SK-N-SH (cell line): ENCODE data around the gene C12orf42. TPM values are rescaled to one million over a fixed set of nuclear protein-coding genes. Genes with fewer than 3 reads are reported as not detected.

Experiments
- CTCF ChIA-PET: fragments of 300-600, 350-600 bp; formaldehyde crosslinking; extraction: SDS; loops from one replicate; lab custom pipeline; 2021; lab: Yijun Ruan, JAX
- POLR2A ChIA-PET: fragments of 350-600 bp; sonication (Branson Sonifier 250); formaldehyde crosslinking; extraction: SDS; loops from one replicate; lab custom pipeline; 2020; ENCODE audit warnings: antibody characterized with exemption, inconsistent platforms; lab: Yijun Ruan, JAX
- DNase-seq: peaks from one replicate; pipeline ENCODE4 v3.0.0; 2012
- H2AFZ ChIP-seq: fragments of 200-600 bp; sonication (generic); 2 replicates; pipeline ENCODE4 v1.8.1; 2016; ENCODE audit warnings: antibody characterized with exemption, mild to moderate bottlenecking, low read depth
- H3F3A ChIP-seq: fragments of 200-600 bp; sonication (generic); replicated peaks from 2 replicates; pipeline ENCODE3; 2016; ENCODE audit warnings: antibody characterized with exemption, mild to moderate bottlenecking; ENCODE audit not compliant: insufficient read depth
- H3K27ac ChIP-seq, 2 experiments: fragments of 200-500 bp in 1 of 2; fragments of 200-600 bp in 1 of 2; sonication (Bioruptor generic) in 1 of 2; sonication (generic), shearing (Covaris generic) in 1 of 2; 2 replicates each; pipeline versions ENCODE4 v1.5.1 to v1.6.1; 2014 to 2016; ENCODE audit warnings: low read depth in 2 of 2, inconsistent platforms in 1 of 2, low read length in 1 of 2, mild to moderate bottlenecking in 1 of 2, mixed read lengths in 1 of 2
- H3K27me3 ChIP-seq: fragments of 200-600 bp; sonication (generic), shearing (Covaris generic); 2 replicates; pipeline ENCODE4 v1.6.1; 2016; ENCODE audit warnings: mixed run types; ENCODE audit not compliant: insufficient read depth
- H3K36me3 ChIP-seq, 2 experiments: fragments of 200-500 bp in 1 of 2; fragments of 200-600 bp in 1 of 2; sonication (Bioruptor generic) in 1 of 2; sonication (generic) in 1 of 2; replicated peaks in 1 of 2; 2 replicates each; pipeline versions ENCODE3 to v1.5.1; 2014 to 2016; ENCODE audit warnings: low read length in 1 of 2, mild to moderate bottlenecking in 1 of 2; ENCODE audit not compliant: insufficient read depth in 2 of 2, control insufficient read depth in 1 of 2
- H3K4me1 ChIP-seq, 2 experiments: fragments of 200-500 bp in 1 of 2; fragments of 200-600 bp in 1 of 2; sonication (Bioruptor generic) in 1 of 2; sonication (generic), shearing (Covaris generic) in 1 of 2; 2 replicates each; pipeline versions ENCODE4 v1.5.1 to v1.6.1; 2014 to 2016; ENCODE audit warnings: low read depth in 1 of 2, low read length in 1 of 2, mixed run types in 1 of 2; ENCODE audit not compliant: insufficient read depth in 2 of 2, control insufficient read depth in 1 of 2
- H3K4me2 ChIP-seq: fragments of 200-600 bp; sonication (generic), shearing (Covaris generic); 2 replicates; pipeline ENCODE4 v1.6.1; 2017; ENCODE audit warnings: mixed run types
- H3K4me3 ChIP-seq, 2 experiments: fragments of 200-500 bp in 1 of 2; fragments of 200-600 bp in 1 of 2; sonication (Bioruptor generic) in 1 of 2; sonication (generic), shearing (Covaris generic) in 1 of 2; 2 replicates each; pipeline versions ENCODE4 v1.5.1 to v1.8.1; 2014 to 2016; ENCODE audit warnings: low read depth in 2 of 2, inconsistent platforms in 1 of 2, low read length in 1 of 2, mild to moderate bottlenecking in 1 of 2, mixed read lengths in 1 of 2, moderate library complexity in 1 of 2
- H3K79me2 ChIP-seq: fragments of 200-600 bp; sonication (generic); 2 replicates; pipeline ENCODE4 v1.8.1; 2017; ENCODE audit warnings: mild to moderate bottlenecking; ENCODE audit not compliant: insufficient read depth
- H3K9ac ChIP-seq: fragments of 200-600 bp; sonication (generic); 2 replicates; pipeline ENCODE4 v1.6.1; 2017; ENCODE audit warnings: mixed run types
- H3K9me2 ChIP-seq: fragments of 200-600 bp; sonication (generic); 2 replicates; pipeline ENCODE4 v1.6.1; 2017; ENCODE audit warnings: mixed run types
- H3K9me3 ChIP-seq: fragments of 200-600 bp; sonication (generic); 2 replicates; pipeline ENCODE4 v1.6.1; 2017; ENCODE audit warnings: mixed run types, mild to moderate bottlenecking, moderate library complexity
- H4K20me1 ChIP-seq: fragments of 200-600 bp; sonication (generic); 2 replicates; pipeline ENCODE4 v1.6.1; 2017; ENCODE audit warnings: mild to moderate bottlenecking, mixed run types; ENCODE audit not compliant: insufficient read depth
- CHD2 ChIP-seq: fragments of 150-350 bp; IDR thresholded peaks from 2 replicates; pipeline ENCODE4 v1.6.1; 2018; ENCODE audit warnings: low read length; ENCODE audit not compliant: partially characterized antibody
- CTCF ChIP-seq: fragments of 200-600 bp; sonication (generic); IDR thresholded peaks from 2 replicates; pipeline ENCODE4 v1.6.1; 2017; ENCODE audit warnings: antibody characterized with exemption, mild to moderate bottlenecking, moderate library complexity
- EP300 ChIP-seq, 2 experiments: IDR thresholded peaks; 2 replicates each; pipeline versions ENCODE4 v1.4.0 to v1.6.1; 2012; ENCODE audit warnings: borderline replicate concordance in 1 of 2, low read depth in 1 of 2, low read length in 1 of 2
- GABPA ChIP-seq: IDR thresholded peaks from 2 replicates; pipeline ENCODE4 v1.4.0; 2012; ENCODE audit warnings: low read depth, mild to moderate bottlenecking
- JUND ChIP-seq: IDR thresholded peaks from 2 replicates; pipeline ENCODE4 v1.4.0; 2012
- MAX ChIP-seq: IDR thresholded peaks from 2 replicates; pipeline ENCODE4 v1.4.0; 2012; ENCODE audit warnings: low read depth
- MXI1 ChIP-seq: IDR thresholded peaks from 2 replicates; pipeline ENCODE4 v1.6.1; 2012; ENCODE audit warnings: mild to moderate bottlenecking, low read depth, low read length, improper control_type of control experiment
- NFIC ChIP-seq: IDR thresholded peaks from 2 replicates; pipeline ENCODE4 v1.4.0; 2012; ENCODE audit warnings: borderline replicate concordance
- NRF1 ChIP-seq: IDR thresholded peaks from 2 replicates; pipeline ENCODE4 v1.6.1; 2012; ENCODE audit warnings: low read depth, mild to moderate bottlenecking, low read length
- POLR2AphosphoS5 ChIP-seq: IDR thresholded peaks from 2 replicates; pipeline ENCODE4 v1.6.1; 2012; ENCODE audit warnings: low read depth, low read length
- RCOR1 ChIP-seq: fragments of 150-350 bp; IDR thresholded peaks from 2 replicates; pipeline ENCODE4 v1.6.1; 2017; ENCODE audit warnings: antibody characterized with exemption, low read length
- REST ChIP-seq: IDR thresholded peaks from 2 replicates; pipeline ENCODE4 v1.6.1; 2012; ENCODE audit warnings: mild to moderate bottlenecking, low read depth, low read length, moderate library complexity
- SIN3A ChIP-seq: IDR thresholded peaks from 2 replicates; pipeline ENCODE4 v1.6.1; 2012; ENCODE audit warnings: low read depth, mild to moderate bottlenecking, low read length, moderate library complexity, borderline replicate concordance
- SMC3 ChIP-seq: IDR thresholded peaks from 2 replicates; pipeline ENCODE4 v1.6.1; 2012; ENCODE audit warnings: low read depth, low read length, improper control_type of control experiment
- TAF1 ChIP-seq: IDR thresholded peaks from 2 replicates; pipeline ENCODE4 v1.6.1; 2012; ENCODE audit warnings: low read depth, mild to moderate bottlenecking, low read length, moderate library complexity, borderline replicate concordance
- YY1 ChIP-seq: IDR thresholded peaks from 2 replicates; pipeline ENCODE4 v1.4.0; 2012; ENCODE audit warnings: low read depth, mild to moderate bottlenecking
- ZBTB33 ChIP-seq: IDR thresholded peaks from 2 replicates; pipeline ENCODE4 v1.4.0; 2012; ENCODE audit warnings: low read depth, borderline replicate concordance
- polyA plus RNA-seq, 3 experiments: library from polyadenylated mRNA; depleted of rRNA; stranded (reverse); fragments of >200 nt; gene quantifications; 2 replicates each; pipeline ENCODE4 v1.2.3, GENCODE V29; 2012
- TF ChIP-seq, protein P1 (sequence below): IDR thresholded peaks from 2 replicates; pipeline ENCODE4; 2012

C12orf42 gene
- polyA plus RNA-seq, 1 of the 3 experiments (the other 2 are of a cell fraction) = not detected

DNA sequence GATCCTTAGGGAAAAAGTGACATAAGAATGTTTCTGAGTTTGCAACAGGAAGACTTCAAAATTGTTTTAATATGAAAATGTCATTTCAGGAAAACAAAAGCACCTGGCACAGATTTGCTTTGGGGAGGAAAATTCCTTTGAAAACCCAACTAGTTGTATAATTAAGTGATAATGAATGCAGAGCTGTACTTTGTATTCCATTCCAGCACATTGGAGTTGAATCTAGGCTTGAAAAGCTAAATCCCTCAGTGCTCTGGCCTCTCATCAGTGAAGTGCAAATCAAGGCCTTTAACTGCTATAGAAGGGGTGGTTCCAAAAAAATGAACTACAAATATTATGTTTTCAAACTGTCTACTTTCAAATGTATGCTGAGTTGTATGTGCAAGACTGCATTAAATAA is 19.6 kb upstream of the C12orf42 start:
- H3K4me1 ChIP-seq = no peaks in the 10 kb centered on the region
- no peak overlapping the region for H3K4me2 ChIP-seq
- H3K4me3 ChIP-seq = no peak overlapping the region
- ChIA-PET POLR2A (no interaction called here), CTCF (interaction anchor here (1.4 kb wide), 1 partner anchor 34 kb away, joined by 5 read pairs; no protein-coding TSS in a partner anchor)
- DNase-seq = no peak
- TF ChIP-seq CTCF (no peak), CHD2 (no peak), EP300 (IDR thresholded peaks at IDR 0.05; ENCODE audit: borderline replicate concordance in 1 of 2, low read depth in 1 of 2, low read length in 1 of 2) (no peak), GABPA (no peak), SIN3A (no peak), MXI1 (no peak), ZBTB33 (no peak), RCOR1 (no peak), POLR2AphosphoS5 (no peak), SMC3 (no peak), JUND (no peak), NFIC (no peak), TAF1 (no peak), MAX (no peak), YY1 (no peak), REST (no peak), NRF1 (no peak)
- TF ChIP-seq, protein P1, sequence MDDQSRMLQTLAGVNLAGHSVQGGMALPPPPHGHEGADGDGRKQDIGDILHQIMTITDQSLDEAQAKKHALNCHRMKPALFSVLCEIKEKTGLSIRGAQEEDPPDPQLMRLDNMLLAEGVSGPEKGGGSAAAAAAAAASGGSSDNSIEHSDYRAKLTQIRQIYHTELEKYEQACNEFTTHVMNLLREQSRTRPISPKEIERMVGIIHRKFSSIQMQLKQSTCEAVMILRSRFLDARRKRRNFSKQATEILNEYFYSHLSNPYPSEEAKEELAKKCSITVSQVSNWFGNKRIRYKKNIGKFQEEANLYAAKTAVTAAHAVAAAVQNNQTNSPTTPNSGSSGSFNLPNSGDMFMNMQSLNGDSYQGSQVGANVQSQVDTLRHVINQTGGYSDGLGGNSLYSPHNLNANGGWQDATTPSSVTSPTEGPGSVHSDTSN = no peak
- H4K20me1 ChIP-seq = no peaks in the 10 kb centered on the region
- H3F3A ChIP-seq = no peaks in the 10 kb centered on the region
- H3K27me3 ChIP-seq = no peaks in the 10 kb centered on the region
- H3K9me2 ChIP-seq = no peaks in the 10 kb centered on the region
- H3K9ac ChIP-seq = no peak overlapping the region
- no peak overlapping the region for H3K27ac ChIP-seq
- H3K36me3 ChIP-seq = no peaks in the 10 kb centered on the region
- no peaks in the 10 kb centered on the region for H3K9me3 ChIP-seq
- H3K79me2 ChIP-seq = no peaks in the 10 kb centered on the region
- H2AFZ ChIP-seq = no peak overlapping the region
